Measurements from ENCODE around the gene MELK. TPM values are rescaled to one million over a fixed set of nuclear protein-coding genes. Genes with fewer than 3 reads are reported as not detected.

Gene MELK
- total and polyA plus RNA-seq, 2 experiments from 2014 or later: 11.0 to 12.5 TPM

- Histone ChIP-seq H3K27me3 (no peaks in the 10 kb centered on the region), H3K9me3 (ENCODE audit: low read depth) (no peaks in the 10 kb centered on the region), H4K20me1 (ENCODE audit: insufficient read depth, poor library complexity, severe bottlenecking) (no peaks in the 10 kb centered on the region), H3K4me1 (ENCODE audit: insufficient read depth) (no peaks in the 10 kb centered on the region), H3K36me3 (replicated peaks; ENCODE audit: insufficient read depth, low read depth) (no peaks in the 10 kb centered on the region), H2AFZ (no peak overlapping the region), H3K9me2 (replicated peaks; ENCODE audit: insufficient read depth) (no peaks in the 10 kb centered on the region), H3K79me2 (no peaks in the 10 kb centered on the region), H3K4me3 (no peak overlapping the region), H3K27ac (no peak overlapping the region), H3K4me2 (no peak overlapping the region)
- 94% methylated on average over 1 of the region's 1 CpG for WGBS (ENCODE audit: low lambda C conversion rate, missing lambda C conversion rate)
- DNase-seq (ENCODE audit: low spot score): no peak
- TF ChIP-seq EZH2phosphoT487 (IDR thresholded peaks at IDR 0.05; ENCODE audit: low read depth, severe bottlenecking, unreplicated experiment): no peak
- no peak for TF ChIP-seq EZH2 (IDR thresholded peaks at IDR 0.05; ENCODE audit: borderline replicate concordance)
- TF ChIP-seq CTCF (IDR thresholded peaks at IDR 0.05; ENCODE audit: poor library complexity): no peak
Observed at GRCh38 chr9:36535107-36535506, 37.6 kb upstream of the MELK start.

- Histone ChIP-seq H3K4me2 (no peak overlapping the region), H3K9me2 (replicated peaks; ENCODE audit: insufficient read depth) (no peaks in the 10 kb centered on the region), H3K27me3 (no peaks in the 10 kb centered on the region), H3K4me1 (ENCODE audit: insufficient read depth) (no peaks in the 10 kb centered on the region), H3K79me2 (no peaks in the 10 kb centered on the region), H4K20me1 (ENCODE audit: insufficient read depth, poor library complexity, severe bottlenecking) (no peaks in the 10 kb centered on the region), H3K9me3 (ENCODE audit: low read depth) (no peaks in the 10 kb centered on the region), H3K36me3 (replicated peaks; ENCODE audit: insufficient read depth, low read depth) (no peaks in the 10 kb centered on the region), H3K4me3 (no peak overlapping the region), H3K27ac (no peak overlapping the region), H2AFZ (no peak overlapping the region)
- 92% methylated on average over 4 of the region's 4 CpGs for WGBS (ENCODE audit: low lambda C conversion rate, missing lambda C conversion rate)
- DNase-seq (ENCODE audit: low spot score): no peak
- no peak for TF ChIP-seq CTCF (IDR thresholded peaks at IDR 0.05; ENCODE audit: poor library complexity)
- no peak for TF ChIP-seq EZH2phosphoT487 (IDR thresholded peaks at IDR 0.05; ENCODE audit: low read depth, severe bottlenecking, unreplicated experiment)
- no peak for TF ChIP-seq EZH2 (IDR thresholded peaks at IDR 0.05; ENCODE audit: borderline replicate concordance)
Observed at GRCh38 chr9:36537861-36538260, 34.8 kb upstream of the MELK start.

- WGBS (ENCODE audit: low lambda C conversion rate, missing lambda C conversion rate): 86% methylated on average over 7 of the region's 7 CpGs
- no peaks in the 10 kb centered on the region for H3K4me1 ChIP-seq (ENCODE audit: insufficient read depth)
- no peaks in the 10 kb centered on the region for H4K20me1 ChIP-seq (ENCODE audit: insufficient read depth, poor library complexity, severe bottlenecking)
- H3K27ac ChIP-seq: no peak overlapping the region
- no peaks in the 10 kb centered on the region for H3K27me3 ChIP-seq
- no peak for DNase-seq (ENCODE audit: low spot score)
- no peaks in the 10 kb centered on the region for H3K79me2 ChIP-seq
- TF ChIP-seq EZH2 (IDR thresholded peaks at IDR 0.05; ENCODE audit: borderline replicate concordance): no peak
- no peak for TF ChIP-seq CTCF (IDR thresholded peaks at IDR 0.05; ENCODE audit: poor library complexity)
- no peak for TF ChIP-seq EZH2phosphoT487 (IDR thresholded peaks at IDR 0.05; ENCODE audit: low read depth, severe bottlenecking, unreplicated experiment)
- no peak overlapping the region for H3K4me3 ChIP-seq
- no peak overlapping the region for H2AFZ ChIP-seq
- H3K4me2 ChIP-seq: no peak overlapping the region
- H3K36me3 ChIP-seq (replicated peaks; ENCODE audit: insufficient read depth, low read depth): no peaks in the 10 kb centered on the region
- H3K9me3 ChIP-seq (ENCODE audit: low read depth): no peaks in the 10 kb centered on the region
- H3K9me2 ChIP-seq (replicated peaks; ENCODE audit: insufficient read depth): no peaks in the 10 kb centered on the region
Observed at GRCh38 chr9:36542355-36542754, 30.3 kb upstream of the MELK start.

GRCh38 chr9:36543916-36544315 lies 28.8 kb upstream of the MELK start:
- peak; percentile 18 for DNase-seq (ENCODE audit: low spot score)
- Histone ChIP-seq H4K20me1 (ENCODE audit: insufficient read depth, poor library complexity, severe bottlenecking) (no peaks in the 10 kb centered on the region), H3K4me3 (no peak overlapping the region), H3K9me2 (replicated peaks; ENCODE audit: insufficient read depth) (no peaks in the 10 kb centered on the region), H3K27me3 (no peaks in the 10 kb centered on the region), H2AFZ (no peak overlapping the region), H3K9me3 (ENCODE audit: low read depth) (no peaks in the 10 kb centered on the region), H3K27ac (peak overlapping the region; percentile 48), H3K4me2 (no peak overlapping the region), H3K79me2 (no peaks in the 10 kb centered on the region), H3K36me3 (replicated peaks; ENCODE audit: insufficient read depth, low read depth) (no peaks in the 10 kb centered on the region), H3K4me1 (ENCODE audit: insufficient read depth) (no peaks in the 10 kb centered on the region)
- 79% methylated on average over 7 of the region's 7 CpGs for WGBS (ENCODE audit: low lambda C conversion rate, missing lambda C conversion rate)
- TF ChIP-seq EZH2 (IDR thresholded peaks at IDR 0.05; ENCODE audit: borderline replicate concordance) (no peak), CTCF (IDR thresholded peaks at IDR 0.05; ENCODE audit: poor library complexity) (no peak), EZH2phosphoT487 (IDR thresholded peaks at IDR 0.05; ENCODE audit: low read depth, severe bottlenecking, unreplicated experiment) (no peak)

Measured in hepatocyte (in vitro differentiated cells).